NB4 (cell line): ENCODE measurements around the gene GALR1.

ENCODE experiments used
- DNase-seq: peaks from one replicate; pipeline ENCODE4 v3.0.0; 2010; ENCODE audit warnings: low read depth
- H3K4me3 ChIP-seq: one replicate; pipeline ENCODE4 v1.5.1; 2011; ENCODE audit warnings: mild to moderate bottlenecking, low read depth, low read length, moderate library complexity
- CTCF ChIP-seq: IDR thresholded peaks from one replicate; pipeline ENCODE4 v1.5.1; 2012; ENCODE audit warnings: low read depth, low read length
- MAX ChIP-seq: IDR thresholded peaks from 2 replicates; pipeline ENCODE4 v1.6.1; 2011; ENCODE audit warnings: low read depth, low read length
- MYC ChIP-seq: IDR thresholded peaks from 2 replicates; pipeline ENCODE4 v1.6.1; 2011; ENCODE audit warnings: low read depth, low read length
- POLR2A ChIP-seq: IDR thresholded peaks from 2 replicates; pipeline ENCODE4 v1.6.1; 2011; ENCODE audit warnings: mild to moderate bottlenecking; ENCODE audit not compliant: insufficient read length; ENCODE audit errors: extremely low read depth

The GALR1 gene, protein sequence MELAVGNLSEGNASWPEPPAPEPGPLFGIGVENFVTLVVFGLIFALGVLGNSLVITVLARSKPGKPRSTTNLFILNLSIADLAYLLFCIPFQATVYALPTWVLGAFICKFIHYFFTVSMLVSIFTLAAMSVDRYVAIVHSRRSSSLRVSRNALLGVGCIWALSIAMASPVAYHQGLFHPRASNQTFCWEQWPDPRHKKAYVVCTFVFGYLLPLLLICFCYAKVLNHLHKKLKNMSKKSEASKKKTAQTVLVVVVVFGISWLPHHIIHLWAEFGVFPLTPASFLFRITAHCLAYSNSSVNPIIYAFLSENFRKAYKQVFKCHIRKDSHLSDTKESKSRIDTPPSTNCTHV

GRCh38 chr18:77249569-77250500 lies at the start of gene GALR1:
GALR1 (plus strand) TSS chr18:77249848; CDS start chr18:77250549, 701 bp downstream.
- TF ChIP-seq POLR2A (no peak), MAX (no peak)
- DNase-seq, result no peak
- H3K4me3 ChIP-seq, result no peak within 1 kb of the TSS

GRCh38 chr18:77201506-77201905 lies 48.1 kb upstream of the GALR1 start:
- TF ChIP-seq CTCF, result no peak
- no peak for TF ChIP-seq MAX
- TF ChIP-seq POLR2A, result no peak
- no peak overlapping the region for H3K4me3 ChIP-seq
- no peak for DNase-seq

DNA sequence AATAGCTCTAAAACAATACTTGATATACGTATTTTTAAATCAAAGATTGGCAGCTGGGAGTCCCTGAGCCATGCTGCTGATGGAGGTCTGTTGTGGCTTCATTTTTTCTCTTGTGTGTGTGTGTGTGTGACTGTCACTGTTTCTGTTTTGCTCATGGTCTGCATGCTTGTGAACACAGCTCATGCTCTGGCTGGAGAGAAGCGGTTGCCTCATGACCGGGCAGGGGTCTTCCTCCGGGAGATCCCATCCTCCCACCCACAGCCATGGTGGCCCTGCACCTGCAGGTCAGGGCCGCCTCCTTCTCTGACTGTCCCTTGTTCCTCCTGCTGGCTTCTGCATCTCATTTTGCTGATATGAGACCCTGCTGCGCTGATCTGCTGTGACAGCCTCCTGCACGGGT lies 47.3 kb upstream of the GALR1 start:
- no peak for DNase-seq
- no peak overlapping the region for H3K4me3 ChIP-seq
- no peak for TF ChIP-seq CTCF
- TF ChIP-seq POLR2A, result no peak
- no peak for TF ChIP-seq MYC
- no peak for TF ChIP-seq MAX

GRCh38 chr18:77203071-77203470 lies 46.6 kb upstream of the GALR1 start:
- no peak for TF ChIP-seq POLR2A
- TF ChIP-seq CTCF, result no peak
- TF ChIP-seq MAX, result peak; percentile 56; the same call in 1 of the 2 replicates
- no peak for TF ChIP-seq MYC
- H3K4me3 ChIP-seq, result no peak overlapping the region
- DNase-seq, result no peak

GRCh38 chr18:77203851-77204250 lies 45.8 kb upstream of the GALR1 start:
- TF ChIP-seq MAX, result no peak
- TF ChIP-seq POLR2A, result no peak
- no peak for TF ChIP-seq CTCF
- TF ChIP-seq MYC, result no peak
- H3K4me3 ChIP-seq, result no peak overlapping the region
- DNase-seq, result no peak

GRCh38 chr18:77205769-77206168 lies 43.9 kb upstream of the GALR1 start:
- no peak overlapping the region for H3K4me3 ChIP-seq
- DNase-seq, result no peak
- no peak for TF ChIP-seq POLR2A
- no peak for TF ChIP-seq MYC
- no peak for TF ChIP-seq CTCF
- no peak for TF ChIP-seq MAX
